HG03342 (cell line): ENCODE measurements around the gene RPL36AL.
"Not testable (repeated sequence)": the region's sequence is repeated elsewhere in the genome, so short reads cannot be mapped to it uniquely, and the experiment has no call there.

Source experiments
- ATAC-seq: cut with Tn5 transposase; IDR thresholded peaks from one replicate; pipeline ENCODE4 v1.9.1; 2021; ENCODE audit warnings: mild to moderate bottlenecking, moderate library complexity; ENCODE audit not compliant: unreplicated experiment

The RPL36AL gene

DNA sequence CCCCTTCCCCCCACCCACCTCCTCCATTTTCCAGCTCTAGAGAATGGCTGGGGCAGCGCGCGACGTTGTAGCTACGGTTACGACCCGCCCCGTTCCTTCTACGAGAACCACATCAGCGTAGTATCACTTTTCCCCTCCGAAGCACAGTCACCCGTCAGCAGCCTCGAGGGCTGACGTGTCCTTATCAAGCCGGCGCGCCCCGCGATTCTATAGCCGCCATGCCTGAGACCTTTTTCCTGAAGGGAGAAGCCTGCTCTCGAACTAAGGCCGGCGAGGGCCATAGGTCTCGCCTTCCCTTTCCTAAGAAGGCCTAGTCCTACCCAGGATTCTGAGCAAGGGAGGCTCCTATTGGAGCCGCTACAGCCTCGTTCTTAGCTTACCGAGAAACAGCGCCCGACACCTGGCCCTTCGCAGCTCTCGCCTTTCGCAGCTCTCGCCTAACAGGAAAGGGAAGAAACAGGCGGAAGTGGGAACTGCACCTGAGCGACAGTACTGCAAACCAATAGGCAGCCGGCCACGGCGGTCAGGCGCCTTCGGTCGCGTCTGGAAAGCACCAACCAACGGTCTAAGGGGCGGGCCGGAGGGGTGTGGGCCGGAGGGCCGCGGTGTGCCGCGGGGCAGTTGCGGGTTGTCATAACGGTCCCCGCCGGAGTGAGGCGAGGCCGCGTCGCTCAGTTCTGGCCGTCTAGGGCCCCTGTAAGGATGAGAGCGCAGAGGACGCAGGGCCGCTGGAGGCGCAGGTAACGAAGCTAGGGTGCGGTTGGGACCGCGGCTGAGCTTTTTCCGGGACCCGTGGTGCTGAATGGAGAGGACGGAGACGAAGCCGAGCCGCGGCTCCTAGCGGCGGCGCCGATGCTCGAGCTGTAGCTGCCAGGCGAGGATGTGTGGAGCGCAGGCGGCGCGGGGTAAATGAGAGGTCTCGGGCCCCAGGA lies at the start of gene RPL36AL, which contains the start of gene MGAT2:
Gene RPL36AL, minus strand, starts transcription at position 445 of the 932 bp plus-strand sequence. CDS start 1,522 bp downstream, outside the sequence.
Gene MGAT2, plus strand, starts transcription at position 618 of the 932 bp plus-strand sequence. CDS start 470 bp downstream, outside the sequence.
- ATAC-seq: peak; percentile 94

DNA sequence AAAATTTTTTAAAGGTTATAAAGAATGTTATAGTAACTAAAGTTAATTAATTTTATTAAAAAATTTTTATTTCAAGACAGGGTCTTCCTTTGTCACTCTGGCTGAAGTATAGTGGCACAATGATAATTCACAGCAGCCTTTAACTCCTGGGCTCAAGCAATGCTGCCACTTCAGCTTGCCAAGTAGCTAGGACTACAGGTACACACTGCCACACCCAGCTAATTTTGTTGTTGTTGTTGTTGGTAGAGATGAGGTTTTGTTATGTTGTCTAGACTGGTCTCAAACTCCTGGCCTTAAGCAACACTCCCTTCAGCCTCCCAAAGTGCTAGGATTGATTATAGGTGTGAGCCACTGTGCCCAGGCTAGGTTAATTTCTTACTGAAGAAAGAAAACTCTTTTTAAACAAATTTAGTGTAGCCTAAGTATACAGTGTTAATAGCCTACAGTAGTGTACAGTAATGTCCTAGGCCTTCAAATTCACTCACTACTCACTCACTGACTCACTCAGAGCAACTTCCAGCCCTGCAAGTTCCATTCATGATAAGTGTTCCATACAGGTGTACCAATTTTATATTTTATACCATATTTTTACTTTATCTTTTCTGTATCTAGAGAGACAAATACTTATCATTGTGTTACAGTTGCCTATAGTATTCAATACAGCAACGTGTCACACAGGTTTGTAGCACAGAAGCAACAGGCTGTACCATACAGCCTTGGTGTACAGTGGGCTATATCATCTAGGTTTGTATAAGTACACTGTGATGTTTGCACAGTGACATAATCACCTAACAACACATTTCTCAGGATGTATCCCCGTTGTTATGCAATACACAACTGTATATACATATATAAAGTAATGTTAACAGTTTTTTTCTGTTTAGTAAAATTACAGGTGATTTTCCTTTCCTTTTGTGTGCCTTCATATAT lies 39.4 kb upstream of the RPL36AL start:
- no peak for ATAC-seq

DNA sequence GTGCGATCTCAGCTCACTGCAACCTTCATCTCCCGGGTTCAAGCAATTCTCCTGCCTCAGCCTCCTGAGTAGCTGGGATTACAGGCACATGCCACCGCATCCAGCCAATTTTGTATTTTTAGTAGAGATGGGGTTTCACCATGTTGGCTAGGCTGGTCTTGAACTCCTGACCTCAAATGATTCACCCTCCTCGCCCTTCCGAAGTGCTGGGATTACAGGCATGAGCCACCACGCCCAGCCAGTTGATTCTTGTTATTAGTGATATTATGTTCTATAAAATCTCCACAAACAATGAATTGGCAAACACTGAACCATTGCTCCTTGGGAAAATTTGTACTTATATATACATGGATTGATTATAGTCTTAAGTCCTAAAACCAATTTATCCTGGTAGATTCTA lies 37.1 kb upstream of the RPL36AL start:
- not testable (repeated sequence) for ATAC-seq

DNA sequence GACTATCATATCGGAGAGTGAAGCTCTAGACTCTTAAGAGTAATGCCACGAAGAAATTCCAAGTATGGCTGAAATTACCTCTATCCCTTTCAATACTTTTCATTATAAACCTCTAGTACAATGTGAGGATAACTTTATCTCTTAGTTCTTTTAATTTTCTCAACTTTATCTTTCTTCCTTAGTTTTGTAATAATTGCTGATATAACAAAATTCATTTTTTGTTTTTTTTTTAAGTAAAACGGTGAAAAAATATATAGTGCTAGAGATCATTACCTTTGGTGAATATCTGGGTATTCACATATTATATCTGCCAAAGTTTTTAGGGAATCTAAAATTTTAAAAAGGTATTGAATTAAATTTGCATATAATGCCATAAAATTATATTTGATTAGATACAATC lies 34.1 kb upstream of the RPL36AL start:
- ATAC-seq: no peak

DNA sequence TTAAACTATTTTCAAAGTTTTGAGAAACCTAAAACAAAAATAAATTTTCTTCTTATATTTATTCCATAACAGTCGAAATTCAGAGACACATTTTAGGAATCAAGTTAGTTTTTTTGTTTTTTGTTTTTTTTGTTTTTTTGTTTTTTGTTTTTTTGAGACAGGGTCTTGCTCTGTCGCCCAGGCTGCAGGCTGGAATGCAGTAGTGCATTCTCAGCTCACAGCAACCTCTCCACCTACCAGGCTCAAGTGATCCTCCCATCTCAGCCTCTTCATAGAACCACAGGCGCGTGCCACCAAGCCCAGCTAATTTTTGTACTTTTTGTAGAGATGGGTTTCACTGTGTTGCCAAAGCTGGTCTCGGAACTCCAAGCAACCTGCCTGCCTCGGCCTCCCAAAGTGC lies 33.1 kb upstream of the RPL36AL start:
- ATAC-seq: no peak

DNA sequence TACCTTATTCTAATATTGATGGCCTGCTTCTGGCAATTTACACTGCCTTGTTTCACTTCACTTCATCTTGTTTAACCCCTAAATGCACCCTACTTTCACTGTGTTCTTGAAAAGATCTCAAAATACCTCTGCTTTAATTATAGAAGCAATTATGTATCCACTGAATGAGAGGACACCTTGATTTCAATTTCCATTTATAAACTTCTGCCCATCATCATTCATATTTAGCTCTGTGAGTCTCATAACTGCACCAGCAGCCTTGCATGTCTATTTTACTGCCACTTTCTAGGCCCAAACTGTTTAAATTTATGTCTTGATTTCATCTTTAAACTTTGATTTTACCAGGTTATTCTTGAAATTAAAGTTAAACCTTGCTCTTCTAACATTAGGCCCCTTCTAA lies 21.7 kb upstream of the RPL36AL start:
- no peak for ATAC-seq

DNA sequence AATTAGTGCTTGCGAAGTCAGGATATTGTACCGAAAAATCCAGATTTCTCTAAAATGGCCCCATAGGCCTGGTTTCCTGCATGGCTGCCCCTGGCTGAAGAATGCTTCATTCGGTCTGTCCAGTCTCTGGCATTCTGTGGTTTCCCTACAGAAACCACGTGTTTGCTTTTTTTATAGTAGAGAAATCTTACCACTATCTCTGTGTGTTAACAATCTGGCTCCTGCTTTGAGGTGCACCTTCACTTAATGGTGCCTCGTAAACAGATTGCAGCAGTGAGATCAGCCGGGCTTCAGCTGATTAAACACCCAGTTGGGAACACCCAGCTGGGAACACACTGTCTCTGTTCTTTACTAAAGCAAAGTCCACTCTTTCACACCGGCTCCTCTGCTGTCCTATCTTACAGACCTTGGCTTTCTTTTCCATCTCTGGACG lies 21.3 kb upstream of the RPL36AL start:
- ATAC-seq: no peak

DNA sequence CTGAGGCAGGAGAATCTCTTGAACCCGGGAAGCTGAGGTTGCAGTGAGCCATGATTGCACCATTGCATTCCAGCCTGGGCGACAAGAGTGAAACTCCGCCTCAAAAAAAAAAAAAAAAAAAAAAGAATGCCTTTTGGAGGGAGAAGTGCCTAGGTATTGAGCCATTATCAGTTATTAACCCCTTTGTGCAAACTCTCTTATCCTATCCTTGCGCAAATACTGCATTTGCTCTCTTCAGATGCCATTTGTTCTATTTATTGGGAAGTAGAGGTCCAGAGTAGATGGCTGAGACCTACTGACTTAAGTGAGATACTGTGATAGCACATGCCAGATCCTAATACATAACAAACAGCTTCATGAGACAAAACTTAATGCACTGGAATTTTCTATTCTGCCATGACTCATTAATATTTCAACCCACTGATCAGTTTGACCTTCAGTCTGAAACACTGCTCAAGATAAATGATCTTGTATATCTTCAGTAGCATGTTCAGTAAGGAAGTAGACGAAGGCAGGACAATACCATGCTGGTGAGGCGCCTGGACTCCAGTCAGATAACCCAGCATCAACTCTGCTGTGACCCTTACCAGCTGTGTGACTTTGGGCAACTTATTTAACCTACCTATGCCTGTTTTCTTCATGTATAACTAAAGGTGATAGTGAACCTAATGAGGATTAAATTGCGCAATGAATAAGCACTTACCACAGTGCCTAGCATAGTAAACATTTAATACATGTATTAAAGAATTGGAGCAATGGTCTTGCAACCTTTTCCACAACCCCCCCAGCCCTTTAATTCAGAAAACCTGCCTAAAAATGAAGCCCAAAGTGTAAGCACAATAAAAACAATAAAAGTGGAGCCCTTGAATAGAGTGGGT lies 20.4 kb upstream of the RPL36AL start:
- ATAC-seq: no peak

DNA sequence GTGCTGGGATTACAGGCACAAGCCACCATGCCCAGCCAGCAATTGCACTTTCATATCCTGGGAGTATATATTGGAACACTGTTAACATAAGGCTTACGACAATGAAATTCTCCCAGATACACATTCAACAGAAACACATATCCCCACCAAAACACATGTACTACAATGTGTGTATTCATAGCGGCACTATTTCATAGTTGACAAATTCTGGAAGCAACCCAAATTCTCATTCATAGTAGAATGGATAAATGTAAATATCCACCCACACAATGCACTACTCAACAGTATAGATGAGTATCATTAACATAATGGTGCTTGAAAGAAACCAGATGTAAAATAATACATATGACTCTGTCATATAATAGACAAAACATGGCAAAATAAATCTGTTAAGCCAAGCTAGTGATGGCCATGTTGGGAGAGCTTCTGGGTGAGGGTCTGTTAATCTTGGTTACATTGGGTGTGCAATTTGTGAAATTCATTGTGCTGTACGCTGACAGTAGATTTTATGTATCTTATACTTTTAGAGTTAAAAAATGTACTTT lies 17.2 kb upstream of the RPL36AL start:
- no peak for ATAC-seq

DNA sequence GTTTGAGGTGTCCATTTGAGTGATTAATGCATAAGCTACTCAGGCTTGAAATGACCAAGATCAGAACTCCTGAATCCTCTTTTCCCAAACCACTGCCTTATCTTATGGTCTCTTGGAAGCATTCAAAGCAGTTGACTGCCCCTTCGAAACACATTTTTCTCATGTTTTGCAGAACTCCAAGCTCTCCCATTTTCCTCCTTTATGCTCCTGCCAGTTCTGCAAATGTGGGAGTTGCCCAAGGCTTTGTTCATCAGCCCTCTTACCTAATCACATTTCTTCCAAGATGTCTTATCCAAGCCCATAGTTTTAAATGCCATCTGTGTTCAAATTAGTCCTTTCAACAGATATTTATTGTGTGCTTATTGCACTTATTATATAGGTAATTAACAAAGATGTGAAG lies 16.4 kb upstream of the RPL36AL start:
- ATAC-seq: no peak

DNA sequence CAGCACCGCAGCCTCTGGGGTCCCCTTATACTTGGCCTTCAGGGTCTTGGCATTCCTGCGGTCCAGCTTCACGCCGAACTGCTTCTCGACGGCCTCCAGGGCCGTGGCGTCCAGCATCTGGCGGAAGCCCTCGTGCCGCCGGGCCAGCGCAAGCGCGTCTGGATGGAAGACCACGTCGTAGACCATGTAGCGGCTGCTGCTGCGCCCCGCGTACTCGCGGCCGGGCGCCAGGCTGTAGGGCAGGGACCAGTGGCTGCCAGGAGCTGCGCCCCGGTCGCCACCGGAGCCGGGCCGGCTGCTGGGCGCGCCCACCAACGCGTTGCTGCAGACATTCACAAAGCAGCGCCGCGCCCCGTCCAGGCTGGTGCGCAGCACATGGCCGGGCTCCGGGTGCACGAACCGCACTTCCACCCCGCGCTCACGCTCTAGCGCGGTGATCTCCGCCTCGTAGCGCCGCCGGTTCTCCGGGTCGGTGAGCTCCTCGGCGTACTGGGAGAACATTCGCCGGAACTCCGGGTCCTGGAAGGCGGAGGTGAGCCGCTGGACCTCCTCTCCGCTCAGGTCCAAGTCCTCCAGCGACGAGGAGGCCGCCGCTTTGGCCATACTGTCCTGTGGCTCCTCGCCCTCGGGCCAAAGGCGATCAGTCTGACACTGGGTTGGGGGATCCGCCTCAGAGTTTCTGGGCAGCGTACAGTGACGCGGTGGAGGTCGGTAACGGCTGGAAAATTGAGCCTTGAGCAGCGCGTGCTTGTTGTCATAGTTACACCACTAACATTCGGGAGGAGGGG lies 14.3 kb upstream of the RPL36AL start, which contains the start of gene DNAAF2:
Gene DNAAF2, minus strand, starts transcription at position 698 of the 788 bp plus-strand sequence. Its CDS starts 95 bp downstream, at position 603.
- ATAC-seq: peak; percentile 37

DNA sequence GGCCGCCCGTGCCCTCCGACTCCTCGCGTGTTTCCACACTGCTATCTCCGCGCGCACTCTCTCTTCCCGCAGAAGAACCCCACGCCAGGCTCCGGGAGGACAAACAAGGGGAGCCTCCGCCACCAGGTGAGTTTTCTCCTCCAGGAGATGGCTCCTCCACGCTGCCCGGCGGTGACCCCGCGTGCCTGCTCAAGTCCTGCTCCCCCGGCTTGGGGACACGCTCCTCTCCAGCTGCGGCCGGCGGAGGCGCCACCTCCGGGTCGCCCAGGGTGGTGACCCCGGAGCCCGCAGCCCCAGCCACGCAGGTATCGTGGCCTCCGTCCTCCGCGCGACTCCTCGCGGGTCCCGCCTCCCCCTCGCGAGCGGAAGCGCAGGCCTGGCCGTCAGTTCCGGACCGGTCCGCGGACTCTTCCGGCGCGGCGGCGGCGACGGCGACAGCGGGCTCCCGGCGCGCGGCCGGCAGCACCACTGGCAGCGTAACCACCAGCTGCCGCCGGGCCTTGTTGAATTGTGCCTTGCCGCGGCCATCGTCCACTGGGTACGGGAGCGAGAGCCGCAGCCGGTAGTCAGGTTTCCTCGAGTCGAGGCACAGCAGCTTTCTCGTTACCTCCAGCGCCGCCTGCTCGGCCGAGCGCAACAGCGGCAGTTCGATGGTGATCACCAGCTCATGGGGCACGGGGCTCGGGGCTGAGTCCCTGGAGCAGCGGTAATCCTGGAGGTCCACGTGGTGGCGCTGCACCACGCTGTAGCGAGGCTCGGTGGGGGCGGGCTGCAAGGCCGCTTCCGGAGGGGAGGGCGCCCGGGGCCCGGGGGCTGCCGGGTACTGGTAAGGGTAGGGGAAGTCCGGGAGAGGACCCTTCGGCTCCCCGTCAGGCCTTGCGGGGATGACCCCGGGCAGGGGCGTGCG lies 13.5 kb upstream of the RPL36AL start:
- peak; percentile 75 for ATAC-seq

DNA sequence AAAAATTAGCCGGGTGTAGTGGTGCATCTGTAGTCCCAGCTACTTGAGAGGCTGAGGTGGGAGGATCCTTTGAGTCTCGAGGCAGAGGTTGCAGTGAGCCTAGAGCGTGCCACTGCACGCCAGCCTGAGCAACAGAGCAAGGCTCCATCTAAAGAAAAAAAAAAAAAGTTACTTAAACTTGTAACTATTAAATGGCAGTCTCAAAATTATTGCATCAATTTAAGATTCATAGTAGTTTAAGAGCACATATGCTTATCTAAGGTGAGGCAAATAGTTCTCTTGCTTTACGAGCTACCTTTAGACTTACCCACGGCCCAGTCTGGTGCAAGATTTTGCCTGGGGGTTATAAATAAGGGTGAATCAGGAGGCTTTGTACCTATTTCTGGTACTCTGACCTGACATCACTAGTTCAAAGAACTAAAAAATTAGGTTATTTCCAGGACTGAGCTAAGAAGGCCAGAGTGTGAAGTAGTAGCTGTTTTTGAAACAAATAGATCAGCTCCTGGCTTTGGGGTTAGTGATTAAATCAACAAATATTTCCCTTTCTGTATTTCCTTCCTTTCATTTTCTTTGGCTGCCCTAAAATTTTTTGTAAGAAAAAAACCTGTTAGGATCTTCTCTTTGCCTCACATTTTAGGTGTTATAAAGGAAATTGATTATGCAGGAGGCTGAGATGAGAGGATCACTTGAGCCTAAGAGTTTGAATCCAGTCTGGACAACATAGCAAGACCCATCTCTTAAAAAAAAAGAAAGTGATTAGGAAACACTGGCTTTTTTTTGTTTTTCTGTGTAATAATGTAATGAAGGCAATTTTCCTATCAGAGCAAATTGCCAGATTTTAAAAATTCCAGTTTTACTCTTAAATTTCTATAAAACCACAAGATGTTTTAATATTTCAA lies 3.8 kb upstream of the RPL36AL start:
- ATAC-seq: no peak

DNA sequence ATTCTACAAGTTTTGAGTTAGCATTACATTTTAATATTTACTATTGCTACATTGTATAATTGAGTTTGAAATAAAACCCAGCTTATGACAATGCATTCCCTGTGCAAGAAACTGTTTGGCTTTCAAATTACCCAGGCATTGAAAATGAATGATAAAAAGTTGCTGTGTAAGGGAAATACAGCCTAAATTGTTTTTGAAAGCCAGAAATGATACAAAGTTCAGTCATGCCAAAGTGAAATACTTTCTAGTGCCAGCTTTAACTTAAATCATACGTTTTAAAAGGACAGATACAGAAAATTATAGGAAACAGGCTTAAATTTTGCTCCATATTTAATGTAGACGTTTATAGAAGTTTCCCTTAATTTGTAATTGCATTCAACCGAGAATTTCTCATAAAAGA lies 3.0 kb upstream of the RPL36AL start:
- no peak for ATAC-seq

DNA sequence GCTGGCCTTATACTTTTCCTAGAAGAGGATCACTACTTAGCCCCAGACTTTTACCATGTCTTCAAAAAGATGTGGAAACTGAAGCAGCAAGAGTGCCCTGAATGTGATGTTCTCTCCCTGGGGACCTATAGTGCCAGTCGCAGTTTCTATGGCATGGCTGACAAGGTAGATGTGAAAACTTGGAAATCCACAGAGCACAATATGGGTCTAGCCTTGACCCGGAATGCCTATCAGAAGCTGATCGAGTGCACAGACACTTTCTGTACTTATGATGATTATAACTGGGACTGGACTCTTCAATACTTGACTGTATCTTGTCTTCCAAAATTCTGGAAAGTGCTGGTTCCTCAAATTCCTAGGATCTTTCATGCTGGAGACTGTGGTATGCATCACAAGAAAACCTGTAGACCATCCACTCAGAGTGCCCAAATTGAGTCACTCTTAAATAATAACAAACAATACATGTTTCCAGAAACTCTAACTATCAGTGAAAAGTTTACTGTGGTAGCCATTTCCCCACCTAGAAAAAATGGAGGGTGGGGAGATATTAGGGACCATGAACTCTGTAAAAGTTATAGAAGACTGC lies 1.7 kb upstream of the RPL36AL start:
- no peak for ATAC-seq

DNA sequence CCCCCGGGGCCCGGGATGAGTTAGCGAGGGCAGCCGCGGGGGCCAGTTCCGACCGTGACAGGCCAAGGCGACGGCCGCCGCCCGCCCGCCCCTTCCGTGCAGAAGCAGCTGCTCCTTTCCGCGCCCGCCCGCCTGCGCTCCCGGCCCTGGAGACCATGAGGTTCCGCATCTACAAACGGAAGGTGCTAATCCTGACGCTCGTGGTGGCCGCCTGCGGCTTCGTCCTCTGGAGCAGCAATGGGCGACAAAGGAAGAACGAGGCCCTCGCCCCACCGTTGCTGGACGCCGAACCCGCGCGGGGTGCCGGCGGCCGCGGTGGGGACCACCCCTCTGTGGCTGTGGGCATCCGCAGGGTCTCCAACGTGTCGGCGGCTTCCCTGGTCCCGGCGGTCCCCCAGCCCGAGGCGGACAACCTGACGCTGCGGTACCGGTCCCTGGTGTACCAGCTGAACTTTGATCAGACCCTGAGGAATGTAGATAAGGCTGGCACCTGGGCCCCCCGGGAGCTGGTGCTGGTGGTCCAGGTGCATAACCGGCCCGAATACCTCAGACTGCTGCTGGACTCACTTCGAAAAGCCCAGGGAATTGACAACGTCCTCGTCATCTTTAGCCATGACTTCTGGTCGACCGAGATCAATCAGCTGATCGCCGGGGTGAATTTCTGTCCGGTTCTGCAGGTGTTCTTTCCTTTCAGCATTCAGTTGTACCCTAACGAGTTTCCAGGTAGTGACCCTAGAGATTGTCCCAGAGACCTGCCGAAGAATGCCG lies 872 bp upstream of the RPL36AL start:
- ATAC-seq: peak; percentile 31
